ENCODE measurements around the gene PTK6. TPM values are rescaled to one million over a fixed set of nuclear protein-coding genes. Genes with fewer than 3 reads are reported as not detected.
A peak's percentile ranks its signal among the peaks of the same experiment; 100 is the strongest.

The PTK6 gene
- total and polyA plus RNA-seq, 2 of the 13 experiments (the other 11 are each of a cell fraction or from before 2014, with no cell fraction given): 0.08 TPM; not detected in 1

DNA sequence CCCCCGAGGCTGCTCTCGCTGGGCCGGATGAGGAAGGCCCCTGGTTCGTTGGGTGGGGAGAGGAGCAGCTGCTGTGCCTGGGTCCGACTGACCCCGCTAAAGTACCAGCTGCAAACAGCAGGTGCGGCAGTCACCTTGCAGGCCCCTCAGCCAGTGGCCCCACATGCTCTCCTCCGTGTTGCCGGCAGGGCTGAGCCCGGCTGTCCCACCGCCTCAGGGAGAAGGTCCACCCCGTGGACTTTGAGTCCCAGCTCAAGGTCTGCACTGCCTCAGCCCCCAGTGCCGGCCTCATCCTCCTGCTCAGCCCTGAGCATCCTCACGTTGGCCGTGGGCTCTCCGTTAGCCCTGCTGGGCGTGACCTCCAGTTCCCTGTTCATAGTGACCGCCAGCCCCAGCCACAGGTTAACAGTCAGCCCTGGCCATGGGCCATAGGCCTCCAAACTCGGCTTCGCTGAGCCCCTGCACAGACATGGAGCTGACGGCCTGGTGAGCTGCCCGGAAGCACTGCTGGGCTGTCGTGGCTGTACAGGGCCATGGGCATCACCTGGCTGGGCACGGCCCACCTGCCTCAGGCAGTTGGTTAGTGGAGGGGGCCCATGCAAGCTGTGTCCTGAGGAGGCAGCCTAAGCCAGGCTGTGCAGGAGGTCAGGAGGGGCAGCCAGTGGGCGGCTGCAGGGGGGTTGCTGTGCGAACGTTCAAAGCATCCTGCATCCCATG, 7.2 kb upstream of the PTK6 start (continued):
- TF ChIP-seq, protein P1, sequence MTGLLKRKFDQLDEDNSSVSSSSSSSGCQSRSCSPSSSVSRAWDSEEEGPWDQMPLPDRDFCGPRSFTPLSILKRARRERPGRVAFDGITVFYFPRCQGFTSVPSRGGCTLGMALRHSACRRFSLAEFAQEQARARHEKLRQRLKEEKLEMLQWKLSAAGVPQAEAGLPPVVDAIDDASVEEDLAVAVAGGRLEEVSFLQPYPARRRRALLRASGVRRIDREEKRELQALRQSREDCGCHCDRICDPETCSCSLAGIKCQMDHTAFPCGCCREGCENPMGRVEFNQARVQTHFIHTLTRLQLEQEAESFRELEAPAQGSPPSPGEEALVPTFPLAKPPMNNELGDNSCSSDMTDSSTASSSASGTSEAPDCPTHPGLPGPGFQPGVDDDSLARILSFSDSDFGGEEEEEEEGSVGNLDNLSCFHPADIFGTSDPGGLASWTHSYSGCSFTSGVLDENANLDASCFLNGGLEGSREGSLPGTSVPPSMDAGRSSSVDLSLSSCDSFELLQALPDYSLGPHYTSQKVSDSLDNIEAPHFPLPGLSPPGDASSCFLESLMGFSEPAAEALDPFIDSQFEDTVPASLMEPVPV (CRISPR knock-in tag; IDR thresholded peaks at IDR 0.05): peak; percentile 25; the same call in 1 of the 2 replicates
- TF ChIP-seq DDIT3 (CRISPR knock-in tag; IDR thresholded peaks at IDR 0.05): no peak
- peak; percentile 27; the same call in 1 of the 2 replicates for TF ChIP-seq ZNF333 (CRISPR knock-in tag; IDR thresholded peaks at IDR 0.05; ENCODE audit: borderline replicate concordance)
- TF ChIP-seq, protein P2, sequence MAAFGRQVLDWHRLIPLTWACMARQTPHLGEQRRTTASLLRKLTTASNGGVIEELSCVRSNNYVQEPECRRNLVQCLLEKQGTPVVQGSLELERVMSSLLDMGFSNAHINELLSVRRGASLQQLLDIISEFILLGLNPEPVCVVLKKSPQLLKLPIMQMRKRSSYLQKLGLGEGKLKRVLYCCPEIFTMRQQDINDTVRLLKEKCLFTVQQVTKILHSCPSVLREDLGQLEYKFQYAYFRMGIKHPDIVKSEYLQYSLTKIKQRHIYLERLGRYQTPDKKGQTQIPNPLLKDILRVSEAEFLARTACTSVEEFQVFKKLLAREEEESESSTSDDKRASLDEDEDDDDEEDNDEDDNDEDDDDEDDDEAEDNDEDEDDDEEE (CRISPR knock-in tag; IDR thresholded peaks at IDR 0.05): no peak
- TF ChIP-seq HNF4A (CRISPR knock-in tag; IDR thresholded peaks at IDR 0.05): peak; percentile 96
- TF ChIP-seq ZNF354B (CRISPR knock-in tag; IDR thresholded peaks at IDR 0.05): no peak
- peak; percentile 20; the same call in 1 of the 2 replicates for TF ChIP-seq ZNF205 (CRISPR knock-in tag; IDR thresholded peaks at IDR 0.05)
- TF ChIP-seq ZNF75D (CRISPR knock-in tag; IDR thresholded peaks at IDR 0.05; ENCODE audit: borderline replicate concordance): no peak
- TF ChIP-seq KDM1A (CRISPR knock-in tag; IDR thresholded peaks at IDR 0.05): 0 out of 2 replicates have a peak, but pooled peaks have one; percentile 41
- TF ChIP-seq NCOA5 (CRISPR knock-in tag; IDR thresholded peaks at IDR 0.05): no peak
- TF ChIP-seq HDAC1 (CRISPR knock-in tag; IDR thresholded peaks at IDR 0.05): peak; percentile 81
- 0 out of 2 replicates have a peak, but pooled peaks have one; percentile 19 for TF ChIP-seq SOX5 (CRISPR knock-in tag; IDR thresholded peaks at IDR 0.05; ENCODE audit: borderline replicate concordance)
- TF ChIP-seq ZNF670 (CRISPR knock-in tag; IDR thresholded peaks at IDR 0.05; ENCODE audit: borderline replicate concordance): no peak
- no peak for TF ChIP-seq PREB (CRISPR knock-in tag; IDR thresholded peaks at IDR 0.05)
- peak; percentile 20; the same call in 1 of the 2 replicates for TF ChIP-seq TFE3 (CRISPR knock-in tag; IDR thresholded peaks at IDR 0.05)
- no peak for TF ChIP-seq IKZF4 (CRISPR knock-in tag; IDR thresholded peaks at IDR 0.05; ENCODE audit: borderline replicate concordance, low read depth, not compliant biosample characterization)
- TF ChIP-seq NFATC3 (CRISPR knock-in tag; IDR thresholded peaks at IDR 0.05): no peak
- TF ChIP-seq, protein P3, sequence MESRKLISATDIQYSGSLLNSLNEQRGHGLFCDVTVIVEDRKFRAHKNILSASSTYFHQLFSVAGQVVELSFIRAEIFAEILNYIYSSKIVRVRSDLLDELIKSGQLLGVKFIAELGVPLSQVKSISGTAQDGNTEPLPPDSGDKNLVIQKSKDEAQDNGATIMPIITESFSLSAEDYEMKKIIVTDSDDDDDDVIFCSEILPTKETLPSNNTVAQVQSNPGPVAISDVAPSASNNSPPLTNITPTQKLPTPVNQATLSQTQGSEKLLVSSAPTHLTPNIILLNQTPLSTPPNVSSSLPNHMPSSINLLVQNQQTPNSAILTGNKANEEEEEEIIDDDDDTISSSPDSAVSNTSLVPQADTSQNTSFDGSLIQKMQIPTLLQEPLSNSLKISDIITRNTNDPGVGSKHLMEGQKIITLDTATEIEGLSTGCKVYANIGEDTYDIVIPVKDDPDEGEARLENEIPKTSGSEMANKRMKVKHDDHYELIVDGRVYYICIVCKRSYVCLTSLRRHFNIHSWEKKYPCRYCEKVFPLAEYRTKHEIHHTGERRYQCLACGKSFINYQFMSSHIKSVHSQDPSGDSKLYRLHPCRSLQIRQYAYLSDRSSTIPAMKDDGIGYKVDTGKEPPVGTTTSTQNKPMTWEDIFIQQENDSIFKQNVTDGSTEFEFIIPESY (CRISPR knock-in tag; IDR thresholded peaks at IDR 0.05): peak; percentile 30; the same call in 1 of the 2 replicates
- no peak for TF ChIP-seq ZNF883 (CRISPR knock-in tag; IDR thresholded peaks at IDR 0.05; ENCODE audit: not compliant biosample characterization)
- TF ChIP-seq BCL6 (CRISPR knock-in tag; IDR thresholded peaks at IDR 0.05): no peak
- no peak for TF ChIP-seq ZNF597 (CRISPR knock-in tag; IDR thresholded peaks at IDR 0.05)

Data from HepG2 (cell line).